Lower leg skin (tissue), 4 donors: Measurements from ENCODE around the gene TMEM135. TPM values are rescaled to one million over a fixed set of nuclear protein-coding genes. Genes with fewer than 3 reads are reported as not detected.

ENCODE experiments used
- DNase-seq, 2 donors: peaks; one replicate each; pipeline ENCODE4 v3.0.0-alpha.2; 2019; ENCODE audit warnings: low spot score in 2 of 2
- H3K4me3 ChIP-seq: fragments of 200-600 bp; sonication (generic); 2 replicates; pipeline ENCODE4 v1.5.1; 2017; ENCODE audit warnings: mild to moderate bottlenecking, low read depth; ENCODE audit not compliant: poor library complexity, severe bottlenecking
- CTCF ChIP-seq, 3 donors: fragments of 450-650 bp; IDR thresholded peaks; one replicate each; pipeline ENCODE4 v1.5.1; 2016; ENCODE audit warnings: antibody characterized with exemption in 3 of 3, mild to moderate bottlenecking in 3 of 3, moderate library complexity in 2 of 3
- POLR2A ChIP-seq, 2 donors: fragments of 450-650 bp; IDR thresholded peaks; one replicate each; pipeline ENCODE4 v1.6.1; 2016 to 2017; ENCODE audit warnings: antibody characterized with exemption in 2 of 2, mild to moderate bottlenecking in 1 of 2, moderate library complexity in 1 of 2
- WGBS, 2 donors: methylation state at CpG; one replicate each; pipeline ENCODE4 v1.1.5; 2018; 5-methylcytosine and 5-hydroxymethylcytosine counted together
- intact Hi-C: fragments of 100-400 bp; cut with DNase I; formaldehyde crosslinking; loops from one replicate; pipeline ENCODE4 v1.15.0; 2023; ENCODE audit warnings: low total_unique reads
- total RNA-seq, 4 donors: library from RNA; depleted of rRNA; stranded (reverse); fragments of >200 nt; gene quantifications; one replicate each; pipeline ENCODE4 v1.1.0, GENCODE V29; 2016

The TMEM135 gene
- total RNA-seq, 4 donors from 2014 or later: 6.2 to 14.2 (median 10.3) TPM

GRCh38 chr11:87215236-87215635, 177.5 kb downstream of the TMEM135 start:
- TF ChIP-seq CTCF (IDR thresholded peaks at IDR 0.05) (no peak), POLR2A (IDR thresholded peaks at IDR 0.05) (no peak)
- intact Hi-C loops: no loop called here
- WGBS, 2 donors: 88 to 94% methylated on average over 1 of the region's 1 CpG
- H3K4me3 ChIP-seq: no peak overlapping the region
- no peak for DNase-seq

- intact Hi-C loops: no loop called here
- WGBS, 2 donors: 84 to 95% methylated on average over 4 of the region's 4 CpGs
- no peak for DNase-seq
- no peak for TF ChIP-seq CTCF (IDR thresholded peaks at IDR 0.05)
- no peak for TF ChIP-seq POLR2A (IDR thresholded peaks at IDR 0.05)
- H3K4me3 ChIP-seq: no peak overlapping the region
These were observed 181.5 kb downstream of the TMEM135 start for GRCh38 chr11:87219266-87219665.

- no peak overlapping the region for H3K4me3 ChIP-seq
- no peak for DNase-seq
- TF ChIP-seq POLR2A (IDR thresholded peaks at IDR 0.05) (no peak), CTCF (IDR thresholded peaks at IDR 0.05) (no peak)
- intact Hi-C loops: no loop called here
- WGBS, 2 donors: 92% methylated on average over 2 of the region's 2 CpGs
These were observed 186.1 kb downstream of the TMEM135 start for GRCh38 chr11:87223816-87224215.

GRCh38 chr11:87224486-87224885, 186.8 kb downstream of the TMEM135 start:
- no peak for DNase-seq
- TF ChIP-seq CTCF (IDR thresholded peaks at IDR 0.05) (no peak), POLR2A (IDR thresholded peaks at IDR 0.05) (no peak)
- WGBS, 2 donors: 70 to 74% methylated on average over 1 of the region's 1 CpG
- H3K4me3 ChIP-seq: no peak overlapping the region
- intact Hi-C loops: no loop called here

GRCh38 chr11:87228820-87229219, 191.1 kb downstream of the TMEM135 start:
- intact Hi-C loops: no loop called here
- 78 to 84% methylated on average over 2 of the region's 2 CpGs for WGBS, 2 donors
- DNase-seq: no peak
- no peak overlapping the region for H3K4me3 ChIP-seq
- TF ChIP-seq POLR2A (IDR thresholded peaks at IDR 0.05) (no peak), CTCF (IDR thresholded peaks at IDR 0.05) (no peak)

GRCh38 chr11:87230995-87231394, 193.3 kb downstream of the TMEM135 start:
- intact Hi-C loops: no loop called here
- 93 to 98% methylated on average over 2 of the region's 2 CpGs for WGBS, 2 donors
- DNase-seq: no peak

More at GRCh38 chr11:87230995-87231394, 193.3 kb downstream of the TMEM135 start:
- TF ChIP-seq POLR2A (IDR thresholded peaks at IDR 0.05): no peak
- TF ChIP-seq CTCF (IDR thresholded peaks at IDR 0.05): no peak
- no peak overlapping the region for H3K4me3 ChIP-seq
